ACC112 (cell line): Measurements from ENCODE around the gene GRPR.
"Not testable (repeated sequence)": the region's sequence is repeated elsewhere in the genome, so short reads cannot be mapped to it uniquely, and the experiment has no call there.

ENCODE experiments used
- H2AFZ ChIP-seq: fragments of 200-600 bp; sonication (generic); one replicate; pipeline ENCODE4 v1.6.0; 2017; ENCODE audit warnings: antibody characterized with exemption, low read length; ENCODE audit not compliant: unreplicated experiment
- H3K27ac ChIP-seq: fragments of 200-600 bp; sonication (generic); 2 replicates; pipeline ENCODE4 v1.5.1; 2014; ENCODE audit warnings: low read depth, mild to moderate bottlenecking, antibody characterized with exemption, low read length, moderate library complexity
- H3K27me3 ChIP-seq: fragments of 200-600 bp; sonication (generic); 2 replicates; pipeline ENCODE4 v1.6.1; 2014; ENCODE audit warnings: mild to moderate bottlenecking, antibody characterized with exemption, low read length, moderate library complexity, mixed read lengths; ENCODE audit not compliant: insufficient read depth
- H3K36me3 ChIP-seq: fragments of 200-600 bp; sonication (generic); 2 replicates; pipeline ENCODE4 v1.6.1; 2016; ENCODE audit warnings: mild to moderate bottlenecking, antibody characterized with exemption, low read length, moderate library complexity, mixed read lengths; ENCODE audit not compliant: insufficient read depth
- H3K4me1 ChIP-seq: fragments of 200-600 bp; sonication (generic); one replicate; pipeline ENCODE4 v1.6.1; 2016; ENCODE audit warnings: low read length, mixed read lengths; ENCODE audit not compliant: insufficient read depth, unreplicated experiment, control insufficient read depth
- H3K4me3 ChIP-seq: fragments of 200-600 bp; sonication (generic); 2 replicates; pipeline ENCODE4 v1.5.1; 2014; ENCODE audit warnings: mild to moderate bottlenecking, low read depth, low read length
- H3K79me2 ChIP-seq: fragments of 200-600 bp; sonication (generic); one replicate; pipeline ENCODE4 v1.6.0; 2016; ENCODE audit warnings: low read length; ENCODE audit not compliant: control insufficient read depth, unreplicated experiment, insufficient read depth

GRPR gene

GRCh38 chrX:16136080-16136479 lies 12.7 kb downstream of the GRPR start:
- no peaks in the 10 kb centered on the region for H3K4me1 ChIP-seq
- no peaks in the 10 kb centered on the region for H3K79me2 ChIP-seq
- H3K36me3 ChIP-seq, result no peaks in the 10 kb centered on the region
- no peak overlapping the region for H2AFZ ChIP-seq
- no peak overlapping the region for H3K27ac ChIP-seq
- H3K27me3 ChIP-seq, result peaks cover 19% of the 10 kb centered on the region; the same call in 1 of the 2 replicates
- no peak overlapping the region for H3K4me3 ChIP-seq

GRCh38 chrX:16137416-16138107 lies 14.2 kb downstream of the GRPR start:
- no peak overlapping the region for H2AFZ ChIP-seq

GRCh38 chrX:16138108-16138427 lies 14.7 kb downstream of the GRPR start:
- no peak overlapping the region for H3K4me3 ChIP-seq
- no peak overlapping the region for H3K27ac ChIP-seq
- H3K4me1 ChIP-seq, result no peaks in the 10 kb centered on the region
- no peaks in the 10 kb centered on the region for H3K79me2 ChIP-seq
- peaks cover 8% of the 10 kb centered on the region; the same call in 1 of the 2 replicates for H3K27me3 ChIP-seq
- H2AFZ ChIP-seq, result no peak overlapping the region
- H3K36me3 ChIP-seq, result no peaks in the 10 kb centered on the region

More at GRCh38 chrX:16137416-16138107, 14.2 kb downstream of the GRPR start:
- Histone ChIP-seq H3K27ac (no peak overlapping the region), H3K79me2 (no peaks in the 10 kb centered on the region), H3K4me1 (no peaks in the 10 kb centered on the region), H3K27me3 (peaks cover 9% of the 10 kb centered on the region; the same call in 1 of the 2 replicates), H3K36me3 (no peaks in the 10 kb centered on the region), H3K4me3 (no peak overlapping the region)

- no peaks in the 10 kb centered on the region for H3K4me1 ChIP-seq
- H3K27me3 ChIP-seq, result peaks cover 15% of the 10 kb centered on the region; the same call in 1 of the 2 replicates
- no peaks in the 10 kb centered on the region for H3K79me2 ChIP-seq
- H3K36me3 ChIP-seq, result no peaks in the 10 kb centered on the region
- H3K27ac ChIP-seq, result no peak overlapping the region
- no peak overlapping the region for H2AFZ ChIP-seq
- no peak overlapping the region for H3K4me3 ChIP-seq
These were observed 17.1 kb downstream of the GRPR start for GRCh38 chrX:16140448-16140847.

DNA sequence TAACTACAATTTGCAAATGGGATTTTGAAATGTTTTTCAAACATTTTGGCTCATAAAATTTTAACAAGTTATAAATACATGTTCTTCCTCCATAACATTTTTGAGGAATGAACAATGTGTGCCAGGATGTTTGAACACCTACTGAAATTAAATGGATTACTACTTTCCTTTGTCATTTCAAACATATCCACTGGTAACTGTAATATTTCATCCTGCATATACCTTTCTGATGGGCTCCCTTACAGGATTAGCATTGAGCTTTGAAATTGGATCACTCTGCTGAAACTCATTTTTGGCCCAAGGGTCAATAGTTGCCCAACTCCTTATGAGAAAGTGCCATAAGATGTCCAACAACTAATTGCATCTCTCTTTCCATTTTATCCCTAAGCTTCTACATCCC lies 17.6 kb downstream of the GRPR start:
- H3K4me3 ChIP-seq, result no peak overlapping the region
- H3K27ac ChIP-seq, result no peak overlapping the region
- H3K27me3 ChIP-seq, result peaks cover 15% of the 10 kb centered on the region; the same call in 1 of the 2 replicates
- no peaks in the 10 kb centered on the region for H3K79me2 ChIP-seq
- H3K36me3 ChIP-seq, result no peaks in the 10 kb centered on the region
- H3K4me1 ChIP-seq, result no peaks in the 10 kb centered on the region
- no peak overlapping the region for H2AFZ ChIP-seq

- Histone ChIP-seq H2AFZ (no peak overlapping the region), H3K36me3 (no peaks in the 10 kb centered on the region), H3K27ac (no peak overlapping the region), H3K27me3 (peaks cover 15% of the 10 kb centered on the region; the same call in 1 of the 2 replicates), H3K79me2 (no peaks in the 10 kb centered on the region), H3K4me1 (no peaks in the 10 kb centered on the region), H3K4me3 (no peak overlapping the region)
These were observed 18.3 kb downstream of the GRPR start for GRCh38 chrX:16141422-16142245.

DNA sequence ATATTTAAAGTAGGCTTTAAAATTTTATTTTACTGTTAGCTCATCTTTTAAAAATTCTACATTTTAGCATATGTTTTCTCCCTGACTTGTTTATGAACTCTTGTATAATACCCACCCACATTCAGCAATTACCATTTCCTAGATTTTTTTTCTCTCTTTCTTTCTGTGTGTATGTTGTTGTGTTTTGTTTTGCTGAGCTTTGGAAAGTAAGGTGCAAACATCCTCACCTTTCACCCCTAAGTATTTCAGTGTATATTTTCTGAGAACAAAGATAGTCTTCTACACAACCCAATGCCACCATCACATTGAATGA lies 18.8 kb downstream of the GRPR start:
- no peaks in the 10 kb centered on the region for H3K36me3 ChIP-seq
- no peaks in the 10 kb centered on the region for H3K4me1 ChIP-seq
- no peaks in the 10 kb centered on the region for H3K79me2 ChIP-seq
- no peak overlapping the region for H3K27ac ChIP-seq
- H2AFZ ChIP-seq, result no peak overlapping the region
- H3K27me3 ChIP-seq, result peaks cover 15% of the 10 kb centered on the region; the same call in 1 of the 2 replicates
- no peak overlapping the region for H3K4me3 ChIP-seq

DNA sequence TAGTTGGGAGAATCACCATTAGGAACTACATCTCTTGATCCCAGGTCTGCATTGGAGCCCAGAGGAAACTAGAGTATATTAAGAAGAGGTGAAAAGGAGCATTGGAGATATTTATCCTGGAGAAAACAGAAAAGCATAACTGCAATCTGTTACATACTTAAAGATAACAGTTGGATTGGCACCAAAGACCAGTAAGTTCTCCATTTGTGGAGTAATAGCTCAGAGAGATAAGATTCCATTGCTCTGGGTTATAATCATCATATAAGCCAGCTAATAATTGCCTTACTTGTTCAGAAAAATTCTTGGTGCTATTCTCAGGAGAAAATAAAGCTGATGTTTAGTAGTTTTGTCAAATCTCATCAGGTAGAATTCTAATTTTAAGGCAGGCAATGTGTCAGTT lies 20.6 kb downstream of the GRPR start:
- Histone ChIP-seq H3K27ac (no peak overlapping the region), H3K36me3 (no peaks in the 10 kb centered on the region), H3K27me3 (peaks cover 15% of the 10 kb centered on the region; the same call in 1 of the 2 replicates), H2AFZ (no peak overlapping the region), H3K4me1 (no peaks in the 10 kb centered on the region), H3K4me3 (no peak overlapping the region), H3K79me2 (no peaks in the 10 kb centered on the region)

GRCh38 chrX:16144420-16144819 lies 21.1 kb downstream of the GRPR start:
- Histone ChIP-seq H3K4me1 (no peaks in the 10 kb centered on the region), H3K27me3 (peaks cover 15% of the 10 kb centered on the region; the same call in 1 of the 2 replicates), H3K36me3 (no peaks in the 10 kb centered on the region), H3K79me2 (no peaks in the 10 kb centered on the region), H3K27ac (no peak overlapping the region), H2AFZ (no peak overlapping the region), H3K4me3 (no peak overlapping the region)

- not testable (repeated sequence) for H3K36me3 ChIP-seq
These were observed 21.7 kb downstream of the GRPR start for GRCh38 chrX:16145093-16145492.

DNA sequence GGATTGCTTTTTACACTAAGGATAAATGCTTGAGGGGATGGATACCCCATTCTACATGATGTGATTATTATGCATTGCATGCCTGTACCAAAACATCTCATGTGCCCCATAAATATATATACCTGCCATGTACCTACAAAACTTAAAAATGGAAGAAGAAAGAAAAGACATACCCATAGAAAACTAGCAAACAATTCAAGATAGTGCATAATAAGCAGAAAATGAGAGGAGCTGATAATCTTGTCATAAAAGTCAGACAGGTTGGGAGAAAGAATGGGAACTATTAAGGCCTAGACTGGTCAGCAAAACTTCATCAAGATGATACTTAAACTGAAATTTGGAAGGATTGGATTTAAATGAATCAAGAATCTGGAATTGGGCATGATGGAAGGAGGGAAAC lies 22.3 kb downstream of the GRPR start:
- H3K79me2 ChIP-seq, result no peaks in the 10 kb centered on the region
- no peak overlapping the region for H3K27ac ChIP-seq

More at GRCh38 chrX:16145093-16145492, 21.7 kb downstream of the GRPR start:
- H3K4me3 ChIP-seq, H2AFZ ChIP-seq, H3K27ac ChIP-seq, H3K79me2 ChIP-seq, H3K4me1 ChIP-seq: not testable (repeated sequence)
- peaks cover 15% of the 10 kb centered on the region; the same call in 1 of the 2 replicates for H3K27me3 ChIP-seq

More for the DNA sequence above, 22.3 kb downstream of the GRPR start:
- no peaks in the 10 kb centered on the region for H3K4me1 ChIP-seq
- H3K4me3 ChIP-seq, result no peak overlapping the region
- peaks cover 15% of the 10 kb centered on the region; the same call in 1 of the 2 replicates for H3K27me3 ChIP-seq
- no peak overlapping the region for H2AFZ ChIP-seq
- no peaks in the 10 kb centered on the region for H3K36me3 ChIP-seq
